HepG2 (cell line): ENCODE results near the gene EFS. TPM values are rescaled to one million over a fixed set of nuclear protein-coding genes. Genes with fewer than 3 reads are reported as not detected.

Source experiments
- DRAP1 ChIP-seq: IDR thresholded peaks from 2 replicates; pipeline ENCODE4 v1.6.1; 2016; ENCODE audit warnings: missing genetic modification reagents, missing compliant biosample characterization
- FOXA3 ChIP-seq: IDR thresholded peaks from 2 replicates; pipeline ENCODE4 v1.6.1; 2016; ENCODE audit warnings: missing genetic modification reagents, missing compliant biosample characterization
- GMEB1 ChIP-seq: sonication (generic); formaldehyde crosslinking; IDR thresholded peaks from 2 replicates; pipeline ENCODE4 v1.5.1; 2020; ENCODE audit warnings: missing genetic modification reagents, mild to moderate bottlenecking, borderline replicate concordance
- KDM1A ChIP-seq: IDR thresholded peaks from 2 replicates; pipeline ENCODE4 v1.6.1; 2016; ENCODE audit warnings: missing compliant biosample characterization
- KMT2A ChIP-seq: sonication (generic); formaldehyde crosslinking; IDR thresholded peaks from 2 replicates; pipeline ENCODE4 v1.4.0; 2020; ENCODE audit warnings: missing genetic modification reagents
- MIER2 ChIP-seq: IDR thresholded peaks from 2 replicates; pipeline ENCODE4 v1.6.1; 2016; ENCODE audit warnings: missing biosample characterization, missing genetic modification reagents
- SRSF9 ChIP-seq: fragments of 200-400 bp; formaldehyde crosslinking; IDR thresholded peaks from 2 replicates; pipeline ENCODE4 v1.6.1; 2018; ENCODE audit warnings: borderline replicate concordance, mild to moderate bottlenecking, low read depth, low read length; ENCODE audit not compliant: insufficient read depth, poor library complexity, severe bottlenecking
- ZBTB10 ChIP-seq: sonication (generic); formaldehyde crosslinking; IDR thresholded peaks from 2 replicates; pipeline ENCODE4 v1.4.0; 2020; ENCODE audit warnings: missing genetic modification reagents, borderline replicate concordance
- ZBTB33 ChIP-seq: sonication (generic); formaldehyde crosslinking; IDR thresholded peaks from 2 replicates; pipeline ENCODE4 v1.4.0; 2020; ENCODE audit warnings: missing genetic modification reagents
- ZKSCAN5 ChIP-seq: sonication (generic); formaldehyde crosslinking; IDR thresholded peaks from 2 replicates; pipeline ENCODE4 v1.5.1; 2020; ENCODE audit warnings: mild to moderate bottlenecking, missing genetic modification reagents
- ZNF10 ChIP-seq: sonication (generic); formaldehyde crosslinking; IDR thresholded peaks from 2 replicates; pipeline ENCODE4 v1.4.0; 2020; ENCODE audit warnings: mild to moderate bottlenecking, low read depth, missing genetic modification reagents, borderline replicate concordance
- ZNF18 ChIP-seq: sonication (generic); formaldehyde crosslinking; IDR thresholded peaks from 2 replicates; pipeline ENCODE4 v1.8.0; 2022; ENCODE audit warnings: mild to moderate bottlenecking, missing genetic modification reagents; ENCODE audit not compliant: insufficient replicate concordance
- ZNF282 ChIP-seq: fragments of 450-650 bp; IDR thresholded peaks from 2 replicates; pipeline ENCODE4 v1.6.1; 2018; ENCODE audit not compliant: partially characterized antibody
- ZNF383 ChIP-seq: sonication (generic); formaldehyde crosslinking; IDR thresholded peaks from 2 replicates; pipeline ENCODE4 v1.4.0; 2020; ENCODE audit warnings: missing genetic modification reagents, mild to moderate bottlenecking, borderline replicate concordance
- ZNF431 ChIP-seq: sonication (generic); formaldehyde crosslinking; IDR thresholded peaks from 2 replicates; pipeline ENCODE4 v1.9.0; 2022; ENCODE audit warnings: missing genetic modification reagents, low read depth, mild to moderate bottlenecking, borderline replicate concordance
- ZNF512 ChIP-seq: sonication (generic); formaldehyde crosslinking; IDR thresholded peaks from 2 replicates; pipeline ENCODE4 v1.4.0; 2020; ENCODE audit warnings: mild to moderate bottlenecking, missing genetic modification reagents
- ZNF75D ChIP-seq: sonication (generic); formaldehyde crosslinking; IDR thresholded peaks from 2 replicates; pipeline ENCODE4 v1.8.1; 2023; ENCODE audit warnings: missing genetic modification reagents, mild to moderate bottlenecking, borderline replicate concordance
- polyA plus RNA-seq, 8 experiments: library from polyadenylated mRNA; depleted of rRNA in 3 of 8; stranded (reverse) in 7 of 8; unstranded in 1 of 8; fragments of >200 nt; fragmentation: Illumina TruSeq in 4 of 8; extraction: Trizol in 4 of 8; gene quantifications; 2 replicates each; pipeline versions ENCODE4 v1.2.1 to v1.2.3, GENCODE V29; 2011 to 2016; ENCODE audit warnings: low read depth in 4 of 8, missing spikeins in 1 of 8, mixed read lengths in 1 of 8; ENCODE audit not compliant: insufficient read depth in 1 of 8
- total RNA-seq, 5 experiments: library from RNA; depleted of rRNA; stranded (reverse); fragments of >200 nt; fragmentation: Illumina TruSeq; extraction: Trizol; gene quantifications; 2 replicates each; pipeline ENCODE4 v1.2.3, GENCODE V29; 2016; ENCODE audit warnings: low read depth in 1 of 5

Gene EFS
- total and polyA plus RNA-seq, 2 of the 13 experiments (the other 11 are each of a cell fraction or from before 2014, with no cell fraction given) = not detected

GRCh38 chr14:23379366-23380196 lies 14.6 kb upstream of the EFS start (continued):
- no peak for TF ChIP-seq ZNF18 (CRISPR knock-in tag)
- TF ChIP-seq ZNF383 (CRISPR knock-in tag) = no peak
- TF ChIP-seq ZKSCAN5 (CRISPR knock-in tag) = no peak
- no peak; the same call in 1 of the 2 replicates for TF ChIP-seq KMT2A
- no peak for TF ChIP-seq ZNF282
- TF ChIP-seq MIER2 = peak; percentile 68; the same call in 1 of the 2 replicates
- peak; percentile 57 for TF ChIP-seq FOXA3 (CRISPR knock-in tag)
- no peak for TF ChIP-seq ZNF75D
- TF ChIP-seq KDM1A = 0 out of 2 replicates have a peak, but pooled peaks have one; percentile 24
- peak; percentile 23; the same call in 1 of the 2 replicates for TF ChIP-seq DRAP1 (CRISPR knock-in tag)
- 0 out of 2 replicates have a peak, but pooled peaks have one; percentile 48 for TF ChIP-seq ZNF431 (CRISPR knock-in tag)
- no peak for TF ChIP-seq ZNF10 (CRISPR knock-in tag)
- no peak for TF ChIP-seq GMEB1 (CRISPR knock-in tag)
- TF ChIP-seq ZBTB33 = no peak
- no peak for TF ChIP-seq ZNF512
- TF ChIP-seq SRSF9 = no peak
- no peak for TF ChIP-seq ZBTB10
